Dermis blood vessel endothelial cell (primary cell): ENCODE results near the gene UBE2V1. TPM values are rescaled to one million over a fixed set of nuclear protein-coding genes. Genes with fewer than 3 reads are reported as not detected.
"Not testable (repeated sequence)": the region's sequence is repeated elsewhere in the genome, so short reads cannot be mapped to it uniquely, and the experiment has no call there.

Source experiments
- DNase-seq: peaks from one replicate; pipeline ENCODE4 v3.0.0; 2010
- total RNA-seq: library from RNA; depleted of rRNA; stranded (reverse); fragments of >200 nt; gene quantifications from 2 replicates; pipeline ENCODE4 v1.2.3, GENCODE V29; 2014

The UBE2V1 gene
- total RNA-seq, 1 donor from 2014 or later, result 33.5 TPM

GRCh38 chr20:50115041-50115512, 2.1 kb upstream of the UBE2V1 start:
- no peak for DNase-seq

GRCh38 chr20:50113420-50114224, 672 bp upstream of the UBE2V1 start:
- DNase-seq, result no peak

GRCh38 chr20:50111829-50112495, 988 bp downstream of the UBE2V1 start:
- no peak for DNase-seq

GRCh38 chr20:50111120-50111828, 1.7 kb downstream of the UBE2V1 start:
- DNase-seq, result no peak

- peak; percentile 88 for DNase-seq
Measured at GRCh38 chr20:50110141-50111047, 2.6 kb downstream of the UBE2V1 start.

GRCh38 chr20:50108556-50109235, 4.3 kb downstream of the UBE2V1 start:
- no peak for DNase-seq

- DNase-seq, result no peak
Measured at GRCh38 chr20:50107796-50108331, 5.1 kb downstream of the UBE2V1 start.

- DNase-seq, result peak; percentile 76
Measured at GRCh38 chr20:50107086-50107660, 5.8 kb downstream of the UBE2V1 start.

GRCh38 chr20:50106669-50107068, 6.3 kb downstream of the UBE2V1 start:
- not testable (repeated sequence) for DNase-seq

GRCh38 chr20:50103464-50104107, 9.4 kb downstream of the UBE2V1 start:
- DNase-seq, result peak; percentile 84

- DNase-seq, result not testable (repeated sequence)
Measured at GRCh38 chr20:50102551-50102950, 10.4 kb downstream of the UBE2V1 start.

- no peak for DNase-seq
Measured at GRCh38 chr20:50101887-50102286, 11.1 kb downstream of the UBE2V1 start.

- DNase-seq, result no peak
Measured at GRCh38 chr20:50101281-50101680, 11.7 kb downstream of the UBE2V1 start.

GRCh38 chr20:50100552-50100951, 12.4 kb downstream of the UBE2V1 start:
- no peak for DNase-seq

GRCh38 chr20:50099565-50099991, 13.4 kb downstream of the UBE2V1 start:
- DNase-seq, result no peak

- DNase-seq, result no peak
Measured at GRCh38 chr20:50099113-50099512, 13.8 kb downstream of the UBE2V1 start.

GRCh38 chr20:50098259-50098658, 14.7 kb downstream of the UBE2V1 start:
- no peak for DNase-seq

GRCh38 chr20:50097843-50098242, 15.1 kb downstream of the UBE2V1 start:
- DNase-seq, result no peak

- DNase-seq, result no peak
Measured at GRCh38 chr20:50096237-50096636, 16.7 kb downstream of the UBE2V1 start.

- no peak for DNase-seq
Measured at GRCh38 chr20:50095476-50096078, 17.4 kb downstream of the UBE2V1 start.
